Measurements from ENCODE around the gene CFAP97D2.
"Not testable (repeated sequence)": the region's sequence is repeated elsewhere in the genome, so short reads cannot be mapped to it uniquely, and the experiment has no call there.

Gene CFAP97D2

GRCh38 chr13:114174529-114174961 is 4.5 kb upstream of the CFAP97D2 start:
- H3K4me3 ChIP-seq (ENCODE audit: low read depth, low read length) = no peak overlapping the region
- no peak for TF ChIP-seq CTCF (IDR thresholded peaks at IDR 0.05; ENCODE audit: borderline replicate concordance, insufficient read depth, low read depth, low read length)

- H3K4me3 ChIP-seq (ENCODE audit: low read depth, low read length) = not testable (repeated sequence)
Observed at GRCh38 chr13:114176359-114176902, 2.6 kb upstream of the CFAP97D2 start.

- H3K4me3 ChIP-seq (ENCODE audit: low read depth, low read length) = no peak overlapping the region
- TF ChIP-seq CTCF (IDR thresholded peaks at IDR 0.05; ENCODE audit: borderline replicate concordance, insufficient read depth, low read depth, low read length) = no peak
Observed at GRCh38 chr13:114177245-114178010, 1.6 kb upstream of the CFAP97D2 start.

DNA sequence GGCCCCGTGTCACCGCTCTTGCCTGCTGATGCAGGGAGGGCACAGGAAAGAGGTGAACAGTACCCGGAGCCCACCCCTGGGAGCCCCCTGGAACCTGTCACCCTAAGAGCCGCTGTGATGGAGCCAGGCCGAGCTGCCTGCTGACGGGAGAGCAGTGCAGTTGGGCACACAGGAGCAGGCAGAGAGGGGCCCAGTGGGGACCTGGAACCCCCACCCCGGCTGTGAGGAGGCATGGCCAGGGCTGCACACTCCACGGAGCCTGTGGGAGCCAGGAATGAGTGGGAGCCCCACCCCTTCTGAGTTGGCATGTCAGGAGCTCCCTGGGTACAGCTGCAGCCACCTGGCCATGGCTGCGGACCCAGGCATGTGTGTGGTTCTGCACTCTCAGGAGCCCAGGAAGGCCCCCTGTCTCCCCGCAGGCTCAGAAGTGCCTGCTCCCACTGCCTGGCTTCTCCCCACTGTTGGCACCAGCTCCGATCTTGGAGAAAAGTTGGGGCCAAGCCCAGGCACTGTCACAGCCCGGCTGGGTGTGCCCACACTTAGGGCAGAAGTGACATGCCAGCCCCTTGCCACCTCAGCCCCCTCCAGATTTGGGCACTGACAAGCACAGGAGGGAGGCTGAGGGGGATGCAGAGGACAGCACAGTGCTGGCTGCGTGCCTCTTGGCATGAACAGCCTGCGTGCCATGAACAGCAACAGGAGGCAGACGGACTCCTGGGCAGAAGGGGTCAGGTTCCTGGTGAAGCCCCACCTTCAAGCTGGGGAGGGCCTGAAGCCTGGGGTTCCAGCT is 6.3 kb downstream of the CFAP97D2 start:
- no peak overlapping the region for H3K4me3 ChIP-seq (ENCODE audit: low read depth, low read length)
- TF ChIP-seq CTCF (IDR thresholded peaks at IDR 0.05; ENCODE audit: borderline replicate concordance, insufficient read depth, low read depth, low read length) = no peak

DNA sequence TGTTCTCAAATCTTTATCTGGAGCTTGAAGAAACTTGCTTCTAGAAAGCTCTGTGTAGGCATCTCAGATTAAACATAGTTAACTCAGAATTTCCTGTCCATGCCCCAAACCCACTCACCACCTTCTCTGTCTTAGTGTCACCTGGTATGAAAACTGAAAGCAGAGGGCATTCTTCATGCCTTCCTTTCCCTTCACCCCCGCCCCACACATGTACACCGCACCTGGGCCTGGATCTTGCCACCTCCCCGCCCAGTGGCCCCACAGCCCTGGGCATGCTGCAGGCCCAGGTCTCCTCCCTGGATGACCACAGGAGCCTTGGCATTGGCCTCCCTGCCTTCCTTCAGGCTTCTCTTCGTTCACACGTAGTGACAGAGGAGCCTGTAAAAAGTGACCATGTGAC is 15.8 kb downstream of the CFAP97D2 start:
- TF ChIP-seq CTCF (IDR thresholded peaks at IDR 0.05; ENCODE audit: borderline replicate concordance, insufficient read depth, low read depth, low read length) = no peak
- no peak overlapping the region for H3K4me3 ChIP-seq (ENCODE audit: low read depth, low read length)

DNA sequence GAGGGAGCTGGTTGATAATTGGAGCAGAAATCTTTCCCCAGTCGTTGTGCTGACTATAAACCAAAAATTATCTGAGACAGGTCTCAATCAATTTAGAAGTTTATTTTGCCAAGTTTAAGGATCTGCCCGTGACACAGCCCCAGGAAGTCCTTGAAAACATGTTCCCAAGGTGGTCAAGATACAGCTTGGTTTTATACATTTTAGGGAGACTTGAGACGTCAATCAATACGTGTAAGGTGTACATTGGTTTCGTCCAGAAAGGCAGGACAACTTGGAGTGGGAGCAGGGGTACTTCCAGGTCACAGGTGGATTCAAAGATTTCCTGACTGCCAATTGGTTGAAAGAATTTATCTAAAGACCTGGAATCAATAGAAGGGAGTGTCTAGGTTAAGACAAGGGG is 17.6 kb downstream of the CFAP97D2 start:
- no peak for TF ChIP-seq CTCF (IDR thresholded peaks at IDR 0.05; ENCODE audit: borderline replicate concordance, insufficient read depth, low read depth, low read length)
- no peak overlapping the region for H3K4me3 ChIP-seq (ENCODE audit: low read depth, low read length)

GRCh38 chr13:114198556-114198955 is 19.5 kb downstream of the CFAP97D2 start:
- TF ChIP-seq CTCF (IDR thresholded peaks at IDR 0.05; ENCODE audit: borderline replicate concordance, insufficient read depth, low read depth, low read length) = no peak
- no peak overlapping the region for H3K4me3 ChIP-seq (ENCODE audit: low read depth, low read length)

- not testable (repeated sequence) for H3K4me3 ChIP-seq (ENCODE audit: low read depth, low read length)
Observed at GRCh38 chr13:114199526-114199925, 20.5 kb downstream of the CFAP97D2 start.
